COLO668 (cell line): ENCODE results near the gene DOK5.
"Not testable (repeated sequence)": the region's sequence is repeated elsewhere in the genome, so short reads cannot be mapped to it uniquely, and the experiment has no call there.

Experiments used
- DNase-seq: peaks from one replicate; lab custom pipeline; 2025; ENCODE audit not compliant: unreplicated experiment; lab: John Stamatoyannopoulos, UW

DOK5 gene

GRCh38 chr20:54470697-54471096, 4.7 kb upstream of the DOK5 start:
- no peak for DNase-seq

- DNase-seq, result no peak
These were observed 2.8 kb upstream of the DOK5 start for GRCh38 chr20:54472607-54473006.

GRCh38 chr20:54473340-54473739, 2.1 kb upstream of the DOK5 start:
- DNase-seq, result no peak

GRCh38 chr20:54474046-54474445, 1.3 kb upstream of the DOK5 start:
- DNase-seq, result no peak

- no peak for DNase-seq
These were observed 527 bp upstream of the DOK5 start for GRCh38 chr20:54474866-54475265.

- no peak for DNase-seq
These were observed 996 bp downstream of the DOK5 start for GRCh38 chr20:54476169-54477009.

DNA sequence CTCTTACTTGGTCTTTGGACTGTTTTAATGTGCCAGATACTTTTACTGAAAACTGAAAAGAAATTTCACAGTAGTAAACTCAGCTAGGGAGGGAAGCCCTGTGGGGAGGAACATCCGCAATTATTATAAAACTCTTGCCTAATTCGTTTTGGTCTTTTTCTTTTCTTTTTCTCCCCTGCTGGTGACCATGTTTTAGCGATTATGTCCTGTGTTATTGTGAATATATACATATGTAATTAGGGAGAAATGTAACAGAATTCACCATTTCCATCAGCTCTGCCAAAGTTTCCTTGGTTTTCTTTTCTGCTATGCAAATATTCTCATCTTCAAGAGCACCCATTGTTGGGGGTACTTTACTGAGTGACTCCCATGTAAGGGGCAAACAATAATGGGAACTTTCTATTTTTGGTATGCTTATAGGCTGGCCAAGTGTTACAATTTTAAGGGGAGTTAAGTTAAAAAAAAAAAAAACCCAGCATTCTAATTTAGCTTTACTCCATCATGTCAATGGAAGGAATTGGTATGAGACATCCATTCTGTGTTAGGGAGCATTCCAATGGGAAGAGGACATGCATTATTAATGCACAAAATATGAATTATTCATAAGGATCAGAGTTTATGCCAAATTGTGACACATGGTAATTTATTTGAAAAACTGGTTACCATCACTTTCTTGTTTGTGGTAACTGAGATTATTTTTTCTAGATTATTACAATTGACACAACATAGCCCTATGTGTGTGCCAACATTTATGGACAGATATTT, 2.0 kb downstream of the DOK5 start:
- DNase-seq, result no peak

GRCh38 chr20:54479138-54479906, 3.9 kb downstream of the DOK5 start:
- no peak for DNase-seq

- DNase-seq, result not testable (repeated sequence)
These were observed 4.5 kb downstream of the DOK5 start for GRCh38 chr20:54479937-54480336.

- no peak for DNase-seq
These were observed 6.0 kb downstream of the DOK5 start for GRCh38 chr20:54481442-54481841.

DNA sequence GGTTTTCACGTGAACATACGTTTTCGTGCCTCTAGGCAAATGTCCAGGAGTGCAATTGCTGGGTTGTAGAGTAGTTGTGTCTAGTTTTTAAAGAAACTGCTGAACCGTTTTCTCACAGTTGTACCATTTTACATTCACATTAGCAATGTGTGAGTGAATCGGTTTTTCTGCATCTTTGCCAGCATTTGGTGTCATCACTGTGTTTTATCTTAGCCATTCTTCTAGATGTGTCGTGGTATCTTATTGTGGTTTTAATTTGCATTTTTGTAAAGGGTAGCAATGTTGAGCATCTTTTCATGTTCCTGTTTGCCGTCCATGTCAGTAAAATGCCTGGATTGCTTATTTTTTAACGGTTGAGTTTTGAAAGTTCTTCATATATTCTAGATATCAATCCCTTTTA, 10.2 kb downstream of the DOK5 start:
- DNase-seq, result no peak

- DNase-seq, result no peak
These were observed 11.2 kb downstream of the DOK5 start for GRCh38 chr20:54486585-54486984.

GRCh38 chr20:54488442-54488841, 13.0 kb downstream of the DOK5 start:
- no peak for DNase-seq

GRCh38 chr20:54491506-54491905, 16.1 kb downstream of the DOK5 start:
- no peak for DNase-seq

- DNase-seq, result no peak
These were observed 19.1 kb downstream of the DOK5 start for GRCh38 chr20:54494303-54495006.

- no peak for DNase-seq
These were observed 22.7 kb downstream of the DOK5 start for GRCh38 chr20:54497931-54498718.

GRCh38 chr20:54499111-54499510, 23.7 kb downstream of the DOK5 start:
- no peak for DNase-seq

DNA sequence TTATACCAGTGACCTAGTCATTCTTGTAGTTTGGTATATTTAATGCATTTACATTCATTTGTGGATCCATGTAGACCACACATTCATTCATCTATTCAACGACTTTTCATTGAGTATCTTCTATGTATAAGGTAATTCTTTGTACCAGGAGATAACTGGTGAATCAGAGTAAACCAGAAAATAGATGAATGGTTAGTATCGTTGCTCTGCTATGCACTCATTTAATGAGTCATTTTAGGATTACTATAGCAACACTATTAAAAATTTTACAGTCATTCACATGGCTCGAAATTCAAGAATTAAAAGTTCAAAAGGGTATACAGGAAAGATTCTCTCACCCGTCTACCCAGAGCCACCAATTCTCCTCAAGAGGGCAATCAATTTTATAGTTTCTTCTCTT, 26.8 kb downstream of the DOK5 start:
- no peak for DNase-seq

- no peak for DNase-seq
These were observed 31.2 kb downstream of the DOK5 start for GRCh38 chr20:54506643-54507042.

DNA sequence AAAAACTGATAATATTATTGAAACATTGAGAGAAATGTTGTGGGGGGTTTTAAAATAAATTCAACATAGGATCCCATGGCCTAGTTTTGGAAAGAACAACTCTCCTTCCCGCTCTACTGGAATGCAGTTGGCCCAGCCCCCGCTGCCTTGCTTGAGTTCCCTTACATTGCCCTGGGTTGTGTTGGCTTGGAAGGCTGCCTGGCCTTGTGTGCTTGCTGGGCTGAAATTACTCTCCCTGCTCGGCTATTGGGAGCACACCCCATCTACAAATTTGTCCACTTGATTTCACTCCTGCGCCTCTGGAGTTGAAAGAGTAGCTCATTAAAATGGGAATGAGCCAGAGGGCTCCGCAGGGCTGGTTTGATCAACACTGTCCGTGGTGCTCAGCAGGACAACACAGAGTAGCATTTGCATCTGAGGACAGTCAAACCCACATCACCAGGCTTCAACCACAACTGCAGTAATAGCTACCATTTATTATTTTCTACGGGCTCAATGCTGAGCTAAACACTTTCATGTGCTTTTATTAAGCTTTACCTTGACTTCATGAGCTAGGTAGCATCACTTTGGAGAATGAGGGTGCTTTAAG, 35.2 kb downstream of the DOK5 start:
- no peak for DNase-seq
